Mammary epithelial cell (primary cell): ENCODE data around the gene CAMK2B.

Source experiments
- CTCF ChIP-seq, 2 donors: IDR thresholded peaks in 1 of 2; conservative IDR thresholded peaks in 1 of 2; 2 replicates each; pipeline ENCODE4 v1.5.1; 2011 to 2012; ENCODE audit warnings: inconsistent platforms in 2 of 2, low read length in 2 of 2, mild to moderate bottlenecking in 2 of 2, control low read depth in 1 of 2, low read depth in 1 of 2; ENCODE audit not compliant: insufficient read depth in 1 of 2; ENCODE audit errors: extremely low read depth in 1 of 2
- EZH2 ChIP-seq: IDR thresholded peaks from 2 replicates; pipeline ENCODE4 v1.6.1; 2012; ENCODE audit warnings: low read length, inconsistent platforms, borderline replicate concordance

GRCh38 chr7:44221231-44221791, 104.1 kb downstream of the CAMK2B start:
- TF ChIP-seq CTCF (conservative IDR thresholded peaks at IDR 0.05 in 1 of 2, IDR thresholded peaks at IDR 0.05 in 1 of 2; ENCODE audit: extremely low read depth in 1 of 2, insufficient read depth in 1 of 2, low read depth in 1 of 2, low read length in 2 of 2) (no peak), EZH2 (no peak)
